ENCODE results near the gene LAMB4.
A peak's percentile ranks its signal among the peaks of the same experiment; 100 is the strongest.

LAMB4 gene

GRCh38 chr7:108094933-108095710 lies 35.0 kb downstream of the LAMB4 start:
- no peak overlapping the region for H3K9ac ChIP-seq (ENCODE audit: low read depth in 1 of 2, low read length in 2 of 2)
- H3K4me1 ChIP-seq (ENCODE audit: control insufficient read depth in 1 of 2, insufficient read depth in 2 of 2, low read length in 2 of 2), result peaks cover 12 to 15% of the 10 kb centered on the region in 2 donors
- H3K27ac ChIP-seq (ENCODE audit: low read depth, low read length), result peak overlapping the region; percentile 8

GRCh38 chr7:108094346-108094745 lies 35.8 kb downstream of the LAMB4 start:
- no peaks in the 10 kb centered on the region for H3K27me3 ChIP-seq (ENCODE audit: control insufficient read depth in 1 of 2, insufficient read depth in 2 of 2, low read length in 2 of 2)
- no peaks in the 10 kb centered on the region for H3K9me3 ChIP-seq (ENCODE audit: control insufficient read depth in 1 of 2, low read length in 2 of 2)
- no peak overlapping the region for H3K9ac ChIP-seq (ENCODE audit: low read depth in 1 of 2, low read length in 2 of 2)
- H3K4me1 ChIP-seq (ENCODE audit: control insufficient read depth in 1 of 2, insufficient read depth in 2 of 2, low read length in 2 of 2), result peaks cover 12 to 15% of the 10 kb centered on the region in 2 donors
- H3K4me3 ChIP-seq (ENCODE audit: low read depth in 1 of 2, low read length in 2 of 2), result no peak overlapping the region
- no peak overlapping the region for H3K27ac ChIP-seq (ENCODE audit: low read depth, low read length)
- no peaks in the 10 kb centered on the region for H3K36me3 ChIP-seq (ENCODE audit: control insufficient read depth in 1 of 2, insufficient read depth in 2 of 2, low read length in 2 of 2)

More at GRCh38 chr7:108094933-108095710, 35.0 kb downstream of the LAMB4 start:
- Histone ChIP-seq H3K4me3 (ENCODE audit: low read depth in 1 of 2, low read length in 2 of 2) (peak overlapping the region; percentile 7 to 41), H3K36me3 (ENCODE audit: control insufficient read depth in 1 of 2, insufficient read depth in 2 of 2, low read length in 2 of 2) (no peaks in the 10 kb centered on the region), H3K27me3 (ENCODE audit: control insufficient read depth in 1 of 2, insufficient read depth in 2 of 2, low read length in 2 of 2) (no peaks in the 10 kb centered on the region), H3K9me3 (ENCODE audit: control insufficient read depth in 1 of 2, low read length in 2 of 2) (no peaks in the 10 kb centered on the region)

- Histone ChIP-seq H3K9me3 (ENCODE audit: control insufficient read depth in 1 of 2, low read length in 2 of 2) (no peaks in the 10 kb centered on the region), H3K27me3 (ENCODE audit: control insufficient read depth in 1 of 2, insufficient read depth in 2 of 2, low read length in 2 of 2) (no peaks in the 10 kb centered on the region), H3K9ac (ENCODE audit: low read depth in 1 of 2, low read length in 2 of 2) (no peak overlapping the region), H3K4me3 (ENCODE audit: low read depth in 1 of 2, low read length in 2 of 2) (no peak overlapping the region), H3K27ac (ENCODE audit: low read depth, low read length) (no peak overlapping the region), H3K36me3 (ENCODE audit: control insufficient read depth in 1 of 2, insufficient read depth in 2 of 2, low read length in 2 of 2) (no peaks in the 10 kb centered on the region), H3K4me1 (ENCODE audit: control insufficient read depth in 1 of 2, insufficient read depth in 2 of 2, low read length in 2 of 2) (peaks cover 12 to 15% of the 10 kb centered on the region in 2 donors)
These were observed 36.3 kb downstream of the LAMB4 start for GRCh38 chr7:108093851-108094331.

GRCh38 chr7:108093341-108093740 lies 36.8 kb downstream of the LAMB4 start:
- no peaks in the 10 kb centered on the region for H3K9me3 ChIP-seq (ENCODE audit: control insufficient read depth in 1 of 2, low read length in 2 of 2)
- no peaks in the 10 kb centered on the region for H3K27me3 ChIP-seq (ENCODE audit: control insufficient read depth in 1 of 2, insufficient read depth in 2 of 2, low read length in 2 of 2)
- peaks cover 12 to 15% of the 10 kb centered on the region in 2 donors for H3K4me1 ChIP-seq (ENCODE audit: control insufficient read depth in 1 of 2, insufficient read depth in 2 of 2, low read length in 2 of 2)
- H3K4me3 ChIP-seq (ENCODE audit: low read depth in 1 of 2, low read length in 2 of 2), result no peak overlapping the region
- H3K36me3 ChIP-seq (ENCODE audit: control insufficient read depth in 1 of 2, insufficient read depth in 2 of 2, low read length in 2 of 2), result no peaks in the 10 kb centered on the region
- no peak overlapping the region for H3K27ac ChIP-seq (ENCODE audit: low read depth, low read length)
- H3K9ac ChIP-seq (ENCODE audit: low read depth in 1 of 2, low read length in 2 of 2), result no peak overlapping the region

GRCh38 chr7:108091461-108091831 lies 38.7 kb downstream of the LAMB4 start:
- H3K27ac ChIP-seq (ENCODE audit: low read depth, low read length), result no peak overlapping the region
- no peaks in the 10 kb centered on the region for H3K9me3 ChIP-seq (ENCODE audit: control insufficient read depth in 1 of 2, low read length in 2 of 2)
- H3K27me3 ChIP-seq (ENCODE audit: control insufficient read depth in 1 of 2, insufficient read depth in 2 of 2, low read length in 2 of 2), result no peaks in the 10 kb centered on the region
- H3K9ac ChIP-seq (ENCODE audit: low read depth in 1 of 2, low read length in 2 of 2), result no peak overlapping the region
- no peaks in the 10 kb centered on the region for H3K36me3 ChIP-seq (ENCODE audit: control insufficient read depth in 1 of 2, insufficient read depth in 2 of 2, low read length in 2 of 2)
- no peak overlapping the region for H3K4me3 ChIP-seq (ENCODE audit: low read depth in 1 of 2, low read length in 2 of 2)
- H3K4me1 ChIP-seq (ENCODE audit: control insufficient read depth in 1 of 2, insufficient read depth in 2 of 2, low read length in 2 of 2), result peaks cover 12 to 15% of the 10 kb centered on the region in 2 donors

GRCh38 chr7:108090791-108091460 lies 39.2 kb downstream of the LAMB4 start:
- no peaks in the 10 kb centered on the region for H3K9me3 ChIP-seq (ENCODE audit: control insufficient read depth in 1 of 2, low read length in 2 of 2)
- H3K4me3 ChIP-seq (ENCODE audit: low read depth in 1 of 2, low read length in 2 of 2), result no peak overlapping the region
- no peak overlapping the region for H3K27ac ChIP-seq (ENCODE audit: low read depth, low read length)
- no peaks in the 10 kb centered on the region for H3K27me3 ChIP-seq (ENCODE audit: control insufficient read depth in 1 of 2, insufficient read depth in 2 of 2, low read length in 2 of 2)
- peaks cover 12 to 14% of the 10 kb centered on the region in 2 donors for H3K4me1 ChIP-seq (ENCODE audit: control insufficient read depth in 1 of 2, insufficient read depth in 2 of 2, low read length in 2 of 2)
- H3K9ac ChIP-seq (ENCODE audit: low read depth in 1 of 2, low read length in 2 of 2), result no peak overlapping the region
- no peaks in the 10 kb centered on the region for H3K36me3 ChIP-seq (ENCODE audit: control insufficient read depth in 1 of 2, insufficient read depth in 2 of 2, low read length in 2 of 2)

GRCh38 chr7:108089381-108089780 lies 40.8 kb downstream of the LAMB4 start:
- Histone ChIP-seq H3K36me3 (ENCODE audit: control insufficient read depth in 1 of 2, insufficient read depth in 2 of 2, low read length in 2 of 2) (no peaks in the 10 kb centered on the region), H3K4me1 (ENCODE audit: control insufficient read depth in 1 of 2, insufficient read depth in 2 of 2, low read length in 2 of 2) (no peaks in the 10 kb centered on the region), H3K9me3 (ENCODE audit: control insufficient read depth in 1 of 2, low read length in 2 of 2) (no peaks in the 10 kb centered on the region), H3K4me3 (ENCODE audit: low read depth in 1 of 2, low read length in 2 of 2) (no peak overlapping the region), H3K9ac (ENCODE audit: low read depth in 1 of 2, low read length in 2 of 2) (no peak overlapping the region), H3K27ac (ENCODE audit: low read depth, low read length) (no peak overlapping the region), H3K27me3 (ENCODE audit: control insufficient read depth in 1 of 2, insufficient read depth in 2 of 2, low read length in 2 of 2) (no peaks in the 10 kb centered on the region)

- Histone ChIP-seq H3K27me3 (ENCODE audit: control insufficient read depth in 1 of 2, insufficient read depth in 2 of 2, low read length in 2 of 2) (no peaks in the 10 kb centered on the region), H3K9me3 (ENCODE audit: control insufficient read depth in 1 of 2, low read length in 2 of 2) (no peaks in the 10 kb centered on the region), H3K4me1 (ENCODE audit: control insufficient read depth in 1 of 2, insufficient read depth in 2 of 2, low read length in 2 of 2) (no peaks in the 10 kb centered on the region), H3K36me3 (ENCODE audit: control insufficient read depth in 1 of 2, insufficient read depth in 2 of 2, low read length in 2 of 2) (no peaks in the 10 kb centered on the region), H3K27ac (ENCODE audit: low read depth, low read length) (no peak overlapping the region), H3K9ac (ENCODE audit: low read depth in 1 of 2, low read length in 2 of 2) (no peak overlapping the region), H3K4me3 (ENCODE audit: low read depth in 1 of 2, low read length in 2 of 2) (no peak overlapping the region)
These were observed 41.4 kb downstream of the LAMB4 start for GRCh38 chr7:108088729-108089128.

- Histone ChIP-seq H3K4me1 (ENCODE audit: control insufficient read depth in 1 of 2, insufficient read depth in 2 of 2, low read length in 2 of 2) (no peaks in the 10 kb centered on the region), H3K27ac (ENCODE audit: low read depth, low read length) (no peak overlapping the region), H3K27me3 (ENCODE audit: control insufficient read depth in 1 of 2, insufficient read depth in 2 of 2, low read length in 2 of 2) (no peaks in the 10 kb centered on the region), H3K9ac (ENCODE audit: low read depth in 1 of 2, low read length in 2 of 2) (no peak overlapping the region), H3K9me3 (ENCODE audit: control insufficient read depth in 1 of 2, low read length in 2 of 2) (no peaks in the 10 kb centered on the region), H3K36me3 (ENCODE audit: control insufficient read depth in 1 of 2, insufficient read depth in 2 of 2, low read length in 2 of 2) (no peaks in the 10 kb centered on the region), H3K4me3 (ENCODE audit: low read depth in 1 of 2, low read length in 2 of 2) (no peak overlapping the region)
These were observed 42.4 kb downstream of the LAMB4 start for GRCh38 chr7:108087778-108088177.

GRCh38 chr7:108086962-108087361 lies 43.2 kb downstream of the LAMB4 start:
- Histone ChIP-seq H3K36me3 (ENCODE audit: control insufficient read depth in 1 of 2, insufficient read depth in 2 of 2, low read length in 2 of 2) (no peaks in the 10 kb centered on the region), H3K9ac (ENCODE audit: low read depth in 1 of 2, low read length in 2 of 2) (no peak overlapping the region), H3K4me1 (ENCODE audit: control insufficient read depth in 1 of 2, insufficient read depth in 2 of 2, low read length in 2 of 2) (no peaks in the 10 kb centered on the region), H3K9me3 (ENCODE audit: control insufficient read depth in 1 of 2, low read length in 2 of 2) (no peaks in the 10 kb centered on the region), H3K27me3 (ENCODE audit: control insufficient read depth in 1 of 2, insufficient read depth in 2 of 2, low read length in 2 of 2) (no peaks in the 10 kb centered on the region), H3K27ac (ENCODE audit: low read depth, low read length) (no peak overlapping the region), H3K4me3 (ENCODE audit: low read depth in 1 of 2, low read length in 2 of 2) (no peak overlapping the region)
